ENCODE data around the gene LIG1. TPM values are rescaled to one million over a fixed set of nuclear protein-coding genes. Genes with fewer than 3 reads are reported as not detected.

The LIG1 gene
- total and polyA plus RNA-seq, 2 experiments from 2014 or later: 23.8 to 28.4 TPM

DNA sequence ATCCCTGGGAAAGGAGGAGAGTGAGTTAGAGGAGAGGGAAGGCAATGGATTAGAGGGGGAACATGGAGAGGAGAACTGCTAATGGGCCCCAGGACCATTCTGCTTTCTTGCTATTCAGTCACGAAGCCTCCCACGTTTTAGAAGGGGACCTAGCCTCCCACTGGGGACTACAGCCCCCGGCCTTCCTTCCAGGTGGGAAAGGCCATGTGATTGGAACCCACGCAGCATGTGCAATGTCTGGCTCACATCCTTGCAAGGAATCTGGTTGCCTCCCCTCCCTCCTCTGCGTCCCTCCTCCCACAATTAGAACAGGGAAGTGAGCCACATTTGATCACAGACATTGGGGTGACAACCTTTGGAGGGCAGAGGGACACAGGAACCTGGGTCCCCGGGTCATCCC is 37.0 kb downstream of the LIG1 start:
- Histone ChIP-seq H3K4me1 (ENCODE audit: insufficient read depth) (no peaks in the 10 kb centered on the region), H3K36me3 (replicated peaks; ENCODE audit: insufficient read depth, low read depth) (no peaks in the 10 kb centered on the region), H3K79me2 (no peaks in the 10 kb centered on the region), H3K27ac (no peak overlapping the region), H3K9me3 (ENCODE audit: low read depth) (no peaks in the 10 kb centered on the region), H2AFZ (no peak overlapping the region), H4K20me1 (ENCODE audit: insufficient read depth, poor library complexity, severe bottlenecking) (no peaks in the 10 kb centered on the region), H3K27me3 (no peaks in the 10 kb centered on the region), H3K4me3 (no peak overlapping the region), H3K4me2 (no peak overlapping the region), H3K9me2 (replicated peaks; ENCODE audit: insufficient read depth) (no peaks in the 10 kb centered on the region)
- WGBS (ENCODE audit: low lambda C conversion rate, missing lambda C conversion rate): 93% methylated on average over 6 of the region's 6 CpGs
- no peak for DNase-seq (ENCODE audit: low spot score)
- TF ChIP-seq, protein P1, sequence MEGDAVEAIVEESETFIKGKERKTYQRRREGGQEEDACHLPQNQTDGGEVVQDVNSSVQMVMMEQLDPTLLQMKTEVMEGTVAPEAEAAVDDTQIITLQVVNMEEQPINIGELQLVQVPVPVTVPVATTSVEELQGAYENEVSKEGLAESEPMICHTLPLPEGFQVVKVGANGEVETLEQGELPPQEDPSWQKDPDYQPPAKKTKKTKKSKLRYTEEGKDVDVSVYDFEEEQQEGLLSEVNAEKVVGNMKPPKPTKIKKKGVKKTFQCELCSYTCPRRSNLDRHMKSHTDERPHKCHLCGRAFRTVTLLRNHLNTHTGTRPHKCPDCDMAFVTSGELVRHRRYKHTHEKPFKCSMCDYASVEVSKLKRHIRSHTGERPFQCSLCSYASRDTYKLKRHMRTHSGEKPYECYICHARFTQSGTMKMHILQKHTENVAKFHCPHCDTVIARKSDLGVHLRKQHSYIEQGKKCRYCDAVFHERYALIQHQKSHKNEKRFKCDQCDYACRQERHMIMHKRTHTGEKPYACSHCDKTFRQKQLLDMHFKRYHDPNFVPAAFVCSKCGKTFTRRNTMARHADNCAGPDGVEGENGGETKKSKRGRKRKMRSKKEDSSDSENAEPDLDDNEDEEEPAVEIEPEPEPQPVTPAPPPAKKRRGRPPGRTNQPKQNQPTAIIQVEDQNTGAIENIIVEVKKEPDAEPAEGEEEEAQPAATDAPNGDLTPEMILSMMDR (IDR thresholded peaks at IDR 0.05; ENCODE audit: poor library complexity): no peak
- TF ChIP-seq EZH2 (IDR thresholded peaks at IDR 0.05; ENCODE audit: borderline replicate concordance): no peak
- no peak for TF ChIP-seq EZH2phosphoT487 (IDR thresholded peaks at IDR 0.05; ENCODE audit: low read depth, severe bottlenecking, unreplicated experiment)

DNA sequence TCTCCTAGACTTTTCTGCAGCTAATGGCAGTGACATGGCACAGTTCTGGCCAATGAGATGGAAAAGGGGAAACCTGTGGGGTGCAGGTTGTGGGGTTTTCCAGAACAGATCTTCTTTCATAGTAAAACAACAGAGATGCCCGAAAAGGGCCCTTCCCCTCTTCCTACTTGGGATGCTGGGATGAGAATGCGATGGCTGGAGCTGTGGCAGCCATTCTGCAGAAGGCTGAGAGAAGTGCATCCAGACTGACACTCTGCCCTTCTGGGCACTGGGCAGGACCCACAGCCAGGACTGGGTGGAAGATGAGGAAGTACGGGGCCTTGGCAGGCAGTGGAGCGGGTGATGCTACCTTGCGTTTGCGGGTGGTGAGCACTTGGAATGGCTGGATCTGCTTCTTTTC is 42.6 kb downstream of the LIG1 start:
- Histone ChIP-seq H3K9me2 (replicated peaks; ENCODE audit: insufficient read depth) (no peaks in the 10 kb centered on the region), H4K20me1 (ENCODE audit: insufficient read depth, poor library complexity, severe bottlenecking) (no peaks in the 10 kb centered on the region), H3K4me3 (no peak overlapping the region), H3K4me2 (no peak overlapping the region), H3K27me3 (no peaks in the 10 kb centered on the region), H3K27ac (no peak overlapping the region), H3K9me3 (ENCODE audit: low read depth) (no peaks in the 10 kb centered on the region), H3K36me3 (replicated peaks; ENCODE audit: insufficient read depth, low read depth) (no peaks in the 10 kb centered on the region), H3K4me1 (ENCODE audit: insufficient read depth) (peaks cover 5% of the 10 kb centered on the region), H3K79me2 (no peaks in the 10 kb centered on the region), H2AFZ (no peak overlapping the region)
- no peak for DNase-seq (ENCODE audit: low spot score)
- 98% methylated on average over 6 of the region's 6 CpGs for WGBS (ENCODE audit: low lambda C conversion rate, missing lambda C conversion rate)
- TF ChIP-seq EZH2phosphoT487 (IDR thresholded peaks at IDR 0.05; ENCODE audit: low read depth, severe bottlenecking, unreplicated experiment) (no peak), EZH2 (IDR thresholded peaks at IDR 0.05; ENCODE audit: borderline replicate concordance) (no peak)
- TF ChIP-seq, protein P1 (IDR thresholded peaks at IDR 0.05; ENCODE audit: poor library complexity): no peak

DNA sequence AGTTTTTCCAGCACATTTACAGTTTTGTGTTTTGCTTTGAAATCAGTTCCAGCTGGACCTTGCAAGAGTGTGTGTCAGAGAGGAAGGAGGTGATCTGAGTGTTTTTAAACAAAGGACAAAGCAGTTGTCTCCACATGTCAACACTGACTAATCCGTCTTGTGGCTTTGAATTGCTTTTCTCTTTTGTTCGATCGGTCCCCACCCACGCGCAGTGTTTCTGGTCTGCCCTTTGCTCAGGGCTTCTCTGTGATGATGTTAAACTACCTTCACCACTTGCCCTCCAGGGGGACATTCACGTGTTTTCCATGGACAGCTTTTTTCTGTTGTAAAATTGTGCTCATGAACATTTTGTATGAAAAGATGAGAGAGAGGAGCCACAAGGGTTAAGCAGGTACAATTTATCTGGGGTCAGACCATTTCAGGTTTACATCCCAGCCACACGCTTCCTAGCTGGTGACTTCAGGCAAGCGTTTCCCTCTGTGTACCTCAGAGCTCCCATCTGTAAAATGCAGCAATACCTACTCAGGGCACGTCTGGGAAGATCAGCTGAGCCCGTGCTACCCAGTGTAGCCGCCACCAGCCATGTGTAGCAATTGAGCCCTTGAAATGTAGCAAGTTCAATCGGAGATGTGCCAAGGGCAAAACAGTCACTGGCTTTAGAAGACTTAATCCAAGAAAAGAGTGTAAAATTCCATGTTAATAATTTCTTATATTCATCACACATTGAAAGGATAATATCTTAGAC is 46.1 kb downstream of the LIG1 start:
- no peak overlapping the region for H2AFZ ChIP-seq
- no peaks in the 10 kb centered on the region for H3K79me2 ChIP-seq
- H3K36me3 ChIP-seq (replicated peaks; ENCODE audit: insufficient read depth, low read depth): no peaks in the 10 kb centered on the region
- DNase-seq (ENCODE audit: low spot score): peak; percentile 65
- no peak for TF ChIP-seq EZH2phosphoT487 (IDR thresholded peaks at IDR 0.05; ENCODE audit: low read depth, severe bottlenecking, unreplicated experiment)
- TF ChIP-seq, protein P1 (IDR thresholded peaks at IDR 0.05; ENCODE audit: poor library complexity): peak; percentile 16
- peak overlapping the region; percentile 44 for H3K27ac ChIP-seq
- no peak overlapping the region for H3K4me3 ChIP-seq
- H4K20me1 ChIP-seq (ENCODE audit: insufficient read depth, poor library complexity, severe bottlenecking): no peaks in the 10 kb centered on the region
- peaks cover 5% of the 10 kb centered on the region for H3K4me1 ChIP-seq (ENCODE audit: insufficient read depth)
- no peaks in the 10 kb centered on the region for H3K9me2 ChIP-seq (replicated peaks; ENCODE audit: insufficient read depth)
- H3K4me2 ChIP-seq: no peak overlapping the region
- H3K27me3 ChIP-seq: no peaks in the 10 kb centered on the region
- 52% methylated on average over 12 of the region's 12 CpGs for WGBS (ENCODE audit: low lambda C conversion rate, missing lambda C conversion rate)
- no peaks in the 10 kb centered on the region for H3K9me3 ChIP-seq (ENCODE audit: low read depth)

Data from hepatocyte (in vitro differentiated cells).